ENCODE measurements around the gene UCHL3. TPM values are rescaled to one million over a fixed set of nuclear protein-coding genes. Genes with fewer than 3 reads are reported as not detected.
"Not testable (repeated sequence)": the region's sequence is repeated elsewhere in the genome, so short reads cannot be mapped to it uniquely, and the experiment has no call there.

Gene UCHL3
- total RNA-seq, 2 experiments from 2014 or later, result 34.7 to 49.5 TPM

- Histone ChIP-seq H3K27ac (ENCODE audit: low read depth, low read length, poor library complexity, severe bottlenecking) (no peak overlapping the region), H4K20me1 (ENCODE audit: insufficient read depth, low read length) (no peaks in the 10 kb centered on the region), H3K36me3 (ENCODE audit: insufficient read depth, low read length) (no peaks in the 10 kb centered on the region), H3K9me3 (ENCODE audit: low read length) (no peaks in the 10 kb centered on the region), H2AFZ (ENCODE audit: low read length) (no peak overlapping the region), H3K4me2 (ENCODE audit: low read length) (no peak overlapping the region), H3K79me2 (ENCODE audit: insufficient read depth, low read depth, low read length) (peaks cover 11% of the 10 kb centered on the region; the same call in 1 of the 2 replicates), H3K4me3 (ENCODE audit: low read depth, low read length, poor library complexity, severe bottlenecking) (no peak overlapping the region), H3K9me2 (ENCODE audit: insufficient read depth, low read length) (no peaks in the 10 kb centered on the region), H3K4me1 (ENCODE audit: insufficient read depth, low read length, poor library complexity, severe bottlenecking) (peaks cover 14% of the 10 kb centered on the region)
- DNase-seq (ENCODE audit: low spot score), result no peak
- ChIA-PET POLR2A (interaction anchor here (1.3 to 1.9 kb wide), 2 partner anchors 9 to 11 kb away, joined by 3 to 8 read pairs; partner anchors contain the start of gene UCHL3), CTCF (ENCODE audit: unreplicated experiment) (no interaction called here)
- intact Hi-C loops (cut with micrococcal nuclease; ENCODE audit: unreplicated experiment), result no loop called here
- no TSS peak for BruUV-seq (replicated peaks)
- TF ChIP-seq CTCF (conservative IDR thresholded peaks at IDR 0.05; ENCODE audit: low read length) (no peak), EZH2phosphoT487 (IDR thresholded peaks at IDR 0.05; ENCODE audit: borderline replicate concordance, low read depth, low read length) (no peak)
Observed at GRCh38 chr13:75541287-75541686, 8.3 kb upstream of the UCHL3 start.

DNA sequence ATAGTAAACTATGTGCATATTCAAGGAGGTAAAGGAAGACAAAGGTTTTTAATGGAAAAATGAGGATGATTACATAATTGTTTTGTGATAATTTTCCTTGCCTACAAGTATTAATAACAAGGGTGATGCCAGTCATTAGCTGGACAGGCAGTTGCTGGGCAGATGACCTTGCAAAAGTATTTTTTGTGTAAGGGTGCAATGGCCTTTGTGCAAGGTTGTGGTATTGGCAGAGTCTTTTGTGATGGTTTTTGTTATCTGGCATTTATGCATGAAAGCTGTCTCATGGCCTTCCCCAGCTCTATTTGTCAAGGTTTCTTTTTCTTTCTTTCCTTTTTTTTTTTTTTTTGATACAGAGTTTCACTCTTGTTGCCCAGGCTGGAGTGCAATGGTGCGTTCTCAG is 7.6 kb upstream of the UCHL3 start:
- H3K9me3 ChIP-seq (ENCODE audit: low read length), result no peaks in the 10 kb centered on the region
- H3K4me2 ChIP-seq (ENCODE audit: low read length), result no peak overlapping the region
- peaks cover 5% of the 10 kb centered on the region; the same call in 1 of the 2 replicates for H3K79me2 ChIP-seq (ENCODE audit: insufficient read depth, low read depth, low read length)
- ChIA-PET CTCF (ENCODE audit: unreplicated experiment) (no interaction called here), POLR2A (interaction anchor here (0.6 to 1.9 kb wide), 4 partner anchors 8 to 153 kb away, joined by 3 to 8 read pairs (median 5); partner anchors contain the start of gene UCHL3)
- DNase-seq (ENCODE audit: low spot score), result no peak
- H3K36me3 ChIP-seq (ENCODE audit: insufficient read depth, low read length), result no peaks in the 10 kb centered on the region
- no peak overlapping the region for H3K4me3 ChIP-seq (ENCODE audit: low read depth, low read length, poor library complexity, severe bottlenecking)
- BruUV-seq (replicated peaks), result no TSS peak
- H3K9me2 ChIP-seq (ENCODE audit: insufficient read depth, low read length), result no peaks in the 10 kb centered on the region
- H3K27ac ChIP-seq (ENCODE audit: low read depth, low read length, poor library complexity, severe bottlenecking), result no peak overlapping the region
- intact Hi-C loops (cut with micrococcal nuclease; ENCODE audit: unreplicated experiment), result no loop called here
- no peak overlapping the region for H2AFZ ChIP-seq (ENCODE audit: low read length)
- peaks cover 7% of the 10 kb centered on the region for H3K4me1 ChIP-seq (ENCODE audit: insufficient read depth, low read length, poor library complexity, severe bottlenecking)
- no peaks in the 10 kb centered on the region for H4K20me1 ChIP-seq (ENCODE audit: insufficient read depth, low read length)
- TF ChIP-seq CTCF (conservative IDR thresholded peaks at IDR 0.05; ENCODE audit: low read length), result no peak
- no peak for TF ChIP-seq EZH2phosphoT487 (IDR thresholded peaks at IDR 0.05; ENCODE audit: borderline replicate concordance, low read depth, low read length)

- BruUV-seq (replicated peaks), result no TSS peak
- Histone ChIP-seq H3K4me2 (ENCODE audit: low read length) (no peak overlapping the region), H3K27ac (ENCODE audit: low read depth, low read length, poor library complexity, severe bottlenecking) (no peak overlapping the region), H3K4me1 (ENCODE audit: insufficient read depth, low read length, poor library complexity, severe bottlenecking) (peaks cover 15% of the 10 kb centered on the region), H3K36me3 (ENCODE audit: insufficient read depth, low read length) (no peaks in the 10 kb centered on the region), H4K20me1 (ENCODE audit: insufficient read depth, low read length) (no peaks in the 10 kb centered on the region), H3K79me2 (ENCODE audit: insufficient read depth, low read depth, low read length) (peaks cover 1% of the 10 kb centered on the region; the same call in 1 of the 2 replicates), H3K9me2 (ENCODE audit: insufficient read depth, low read length) (no peaks in the 10 kb centered on the region), H2AFZ (ENCODE audit: low read length) (no peak overlapping the region), H3K9me3 (ENCODE audit: low read length) (no peaks in the 10 kb centered on the region), H3K4me3 (ENCODE audit: low read depth, low read length, poor library complexity, severe bottlenecking) (no peak overlapping the region)
- POLR2A ChIA-PET, result interaction anchor here (1.2 kb wide), 1 partner anchor 14 kb away, joined by 4 read pairs; no protein-coding TSS in a partner anchor
- CTCF ChIA-PET (ENCODE audit: unreplicated experiment), result no interaction called here
- DNase-seq (ENCODE audit: low spot score), result no peak
- TF ChIP-seq EZH2phosphoT487 (IDR thresholded peaks at IDR 0.05; ENCODE audit: borderline replicate concordance, low read depth, low read length) (no peak), CTCF (conservative IDR thresholded peaks at IDR 0.05; ENCODE audit: low read length) (no peak)
- intact Hi-C loops (cut with micrococcal nuclease; ENCODE audit: unreplicated experiment), result loop anchor here (5.0 kb wide), 1 partner anchor 128 kb away; no protein-coding TSS in a partner anchor
Observed at GRCh38 chr13:75544681-75545330, 4.8 kb upstream of the UCHL3 start.

- CTCF ChIA-PET (ENCODE audit: unreplicated experiment); H3K36me3 ChIP-seq (ENCODE audit: insufficient read depth, low read length); H2AFZ ChIP-seq (ENCODE audit: low read length); BruUV-seq (replicated peaks); H4K20me1 ChIP-seq (ENCODE audit: insufficient read depth, low read length); H3K9me2 ChIP-seq (ENCODE audit: insufficient read depth, low read length); H3K27ac ChIP-seq (ENCODE audit: low read depth, low read length, poor library complexity, severe bottlenecking); H3K4me2 ChIP-seq (ENCODE audit: low read length); H3K4me3 ChIP-seq (ENCODE audit: low read depth, low read length, poor library complexity, severe bottlenecking); H3K9me3 ChIP-seq (ENCODE audit: low read length); DNase-seq (ENCODE audit: low spot score); H3K79me2 ChIP-seq (ENCODE audit: insufficient read depth, low read depth, low read length): not testable (repeated sequence)
- intact Hi-C loops (cut with micrococcal nuclease; ENCODE audit: unreplicated experiment), result loop anchor here (5.0 kb wide), 1 partner anchor 128 kb away; no protein-coding TSS in a partner anchor
- POLR2A ChIA-PET, result interaction anchor here (1.2 kb wide), 1 partner anchor 15 kb away, joined by 4 read pairs; no protein-coding TSS in a partner anchor
- peaks cover 15% of the 10 kb centered on the region for H3K4me1 ChIP-seq (ENCODE audit: insufficient read depth, low read length, poor library complexity, severe bottlenecking)
Observed at GRCh38 chr13:75545386-75545785, 4.2 kb upstream of the UCHL3 start.
